HG03064 (cell line): Measurements from ENCODE around the gene FSD1L.
"Not testable (repeated sequence)": the region's sequence is repeated elsewhere in the genome, so short reads cannot be mapped to it uniquely, and the experiment has no call there.

Source experiments
- ATAC-seq: cut with Tn5 transposase; IDR thresholded peaks from one replicate; pipeline ENCODE4 v1.9.1; 2021; ENCODE audit warnings: low read depth; ENCODE audit not compliant: unreplicated experiment

Gene FSD1L

DNA sequence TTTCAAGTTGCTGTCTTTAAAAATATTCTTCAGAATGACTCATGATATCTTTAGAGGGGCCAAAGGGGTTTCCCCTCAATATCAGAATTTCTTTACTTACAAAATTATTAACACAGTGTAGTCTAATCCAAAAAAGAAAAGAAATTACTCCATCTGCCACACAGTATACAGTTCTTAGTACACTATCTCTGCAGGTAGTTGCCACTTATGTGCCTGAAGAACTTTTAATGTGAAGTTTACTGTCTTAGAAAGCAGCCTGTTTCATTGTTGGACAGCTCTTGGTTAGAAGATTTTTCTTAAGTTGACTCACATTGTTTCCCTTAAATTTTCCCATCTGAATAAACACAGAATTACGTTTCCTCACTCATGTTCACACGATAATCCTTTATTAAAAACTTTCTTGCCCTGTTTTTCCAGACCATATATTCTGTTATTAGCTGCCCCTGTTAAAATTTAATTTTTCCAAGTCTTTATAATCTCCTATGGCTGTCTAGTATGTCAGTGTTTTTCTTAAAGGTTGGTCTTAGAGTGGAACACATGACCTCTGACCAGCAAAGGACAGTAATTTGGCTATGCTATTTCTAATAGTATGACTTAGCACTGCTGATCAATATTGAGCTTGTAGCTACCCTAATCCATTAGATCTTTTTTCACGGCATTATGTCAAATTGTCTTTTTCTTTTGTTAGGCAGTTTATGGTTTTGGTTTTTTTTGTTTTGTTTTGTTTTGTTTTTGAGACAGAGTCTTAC lies 88.3 kb downstream of the FSD1L start:
- peak; percentile 52 for ATAC-seq

DNA sequence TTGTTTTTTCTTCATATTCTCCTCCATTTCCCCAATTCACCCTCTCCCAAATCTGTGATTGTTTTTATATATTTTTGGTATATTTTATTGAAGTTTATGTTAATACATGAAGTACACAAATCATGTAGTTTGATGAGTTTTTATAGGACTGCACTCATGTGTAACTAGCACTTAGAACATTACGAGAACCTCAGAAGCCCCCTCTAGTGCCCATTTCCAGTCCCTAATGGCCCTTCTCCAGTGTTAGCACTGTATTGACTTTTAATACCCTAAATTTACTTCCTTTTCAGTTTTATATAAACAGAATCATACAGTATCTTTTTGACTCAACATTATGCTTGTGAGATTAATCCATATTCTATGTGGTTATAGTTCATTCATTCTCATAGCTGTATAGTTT lies 91.6 kb downstream of the FSD1L start:
- ATAC-seq, result no peak

DNA sequence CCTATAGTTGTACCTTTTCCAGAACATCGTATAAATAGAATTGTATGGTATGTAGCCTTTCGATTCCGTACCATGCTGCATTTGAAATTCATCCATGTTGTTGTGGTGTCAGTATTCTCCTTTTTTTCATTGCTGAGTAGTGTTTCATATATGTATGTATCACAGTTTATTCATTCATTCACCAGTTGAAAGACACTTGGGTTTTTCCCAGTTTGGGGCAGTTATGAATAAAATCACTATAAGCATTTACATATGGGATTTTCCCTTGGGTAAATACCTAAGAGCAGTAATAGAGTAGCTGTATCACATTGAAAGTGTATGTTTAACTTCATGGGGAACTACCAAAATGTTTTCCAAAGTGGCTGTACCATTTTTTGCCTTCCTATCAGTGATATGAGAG lies 94.0 kb downstream of the FSD1L start:
- ATAC-seq, result peak; percentile 84

DNA sequence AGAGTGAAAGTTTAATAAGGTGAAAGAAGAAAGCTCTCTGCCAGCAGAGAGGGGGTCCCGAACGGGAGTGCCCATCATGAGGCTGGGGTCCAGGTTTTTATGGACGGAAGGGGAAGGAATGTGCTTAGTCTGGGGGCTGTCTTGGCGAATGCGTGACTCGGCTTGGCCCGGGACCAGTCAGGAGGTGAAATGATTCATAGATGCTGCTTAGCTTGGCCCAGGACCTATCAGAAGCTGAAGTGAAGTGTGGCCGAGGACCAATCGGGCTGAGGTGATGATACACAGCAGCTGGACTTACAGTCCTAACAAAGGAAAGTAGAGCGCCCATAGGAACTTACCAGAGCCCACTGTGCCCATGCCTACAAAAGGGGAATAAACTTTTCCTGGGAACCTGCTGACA lies 106.2 kb downstream of the FSD1L start:
- ATAC-seq, result no peak

DNA sequence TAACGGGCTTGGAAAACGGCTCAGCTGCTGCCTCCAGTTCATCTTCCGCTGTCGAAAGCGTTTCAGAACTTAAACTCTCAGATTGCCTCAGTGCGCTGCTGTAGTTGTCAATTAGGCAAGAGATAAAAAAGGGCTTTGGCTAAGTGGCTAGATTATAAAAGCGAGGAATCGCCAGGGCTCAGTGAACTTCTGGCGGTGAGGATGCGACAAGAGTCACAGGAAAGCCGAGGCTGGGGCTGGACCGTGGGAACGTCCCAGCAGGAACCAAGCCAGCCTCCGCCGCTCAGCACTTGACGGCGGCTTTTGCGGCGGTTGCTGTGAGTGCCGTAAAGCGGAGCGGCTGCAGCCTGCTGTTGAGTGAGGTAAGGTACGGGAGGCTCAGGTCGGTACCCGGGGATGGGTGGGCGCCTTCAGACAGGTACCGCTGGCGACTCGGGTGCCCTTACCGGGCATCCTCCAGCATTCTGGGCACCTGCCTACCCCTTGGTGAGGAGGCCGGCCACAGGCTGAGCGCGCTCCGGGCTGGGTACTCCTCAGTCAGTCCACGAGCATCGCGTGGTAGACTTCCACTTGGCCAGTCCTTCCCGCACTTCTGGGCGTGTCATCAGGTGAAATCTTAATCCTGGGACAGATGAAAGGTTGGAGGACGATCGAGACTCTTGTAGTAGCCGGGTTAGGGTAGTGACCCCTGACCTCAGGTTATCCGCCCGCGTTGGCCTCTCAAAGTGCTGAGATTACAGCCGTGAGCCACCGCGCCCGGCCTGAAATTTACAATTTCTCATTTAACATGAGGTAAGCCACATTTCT lies 110.2 kb downstream of the FSD1L start, which contains the start of gene FKTN:
Gene FKTN (plus strand): TSS at position 328 of the 807 bp plus-strand sequence. CDS start 16,902 bp downstream, outside the sequence.
- ATAC-seq, result peak; percentile 97

DNA sequence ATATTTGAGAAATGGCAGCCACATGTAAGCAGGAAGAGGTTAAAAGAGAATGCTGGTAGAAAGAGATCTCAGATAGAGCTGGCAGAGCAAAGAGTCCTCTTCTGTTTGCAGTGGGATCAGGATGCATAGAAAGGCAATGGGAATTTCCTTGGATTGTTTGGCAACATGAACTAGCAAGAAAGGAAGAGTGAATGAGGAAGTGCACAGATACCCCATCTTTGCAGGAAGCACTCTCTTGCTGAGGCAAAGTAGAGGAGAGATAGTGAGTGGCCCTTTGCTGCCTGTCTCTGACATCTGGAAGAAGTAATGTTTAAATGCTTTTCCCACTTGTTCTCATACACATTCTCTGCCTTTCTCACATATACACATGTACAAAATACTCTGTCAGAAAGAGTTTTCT lies 124.6 kb downstream of the FSD1L start:
- ATAC-seq, result no peak

DNA sequence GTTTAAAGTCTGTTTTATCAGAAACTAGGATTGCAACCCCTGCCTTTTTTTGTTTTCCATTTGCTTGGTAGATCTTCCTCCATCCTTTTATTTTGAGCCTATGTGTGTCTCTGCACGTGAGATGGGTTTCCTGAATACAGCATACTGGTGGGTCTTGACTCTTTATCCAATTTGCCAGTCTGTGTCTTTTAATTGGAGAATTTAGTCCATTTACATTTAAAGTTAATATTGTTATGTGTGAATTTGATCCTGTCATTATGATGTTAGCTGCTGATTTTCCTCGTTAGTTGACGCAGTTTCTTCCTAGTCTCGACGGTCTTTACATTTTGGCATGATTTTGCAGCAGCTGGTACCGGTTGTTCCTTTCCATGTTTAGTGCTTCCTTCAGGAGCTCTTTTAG lies 132.1 kb downstream of the FSD1L start:
- ATAC-seq, result not testable (repeated sequence)

DNA sequence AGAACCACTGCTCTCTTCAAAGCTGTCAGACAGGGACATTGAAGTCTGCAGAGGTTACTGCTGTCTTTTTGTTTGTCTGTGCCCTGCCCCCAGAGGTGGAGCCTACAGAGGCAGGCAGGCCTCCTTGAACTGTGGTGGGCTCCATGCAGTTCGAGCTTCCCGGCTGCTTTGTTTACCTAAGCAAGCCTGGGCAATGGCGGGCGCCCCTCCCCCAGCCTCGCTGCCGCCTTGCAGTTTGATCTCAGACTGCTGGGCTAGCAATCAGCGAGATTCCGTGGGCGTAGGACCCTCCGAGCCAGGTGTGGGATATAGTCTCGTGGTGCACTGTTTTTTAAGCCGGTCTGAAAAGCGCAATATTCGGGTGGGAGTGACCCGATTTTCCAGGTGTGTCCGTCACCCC lies 133.7 kb downstream of the FSD1L start:
- not testable (repeated sequence) for ATAC-seq

DNA sequence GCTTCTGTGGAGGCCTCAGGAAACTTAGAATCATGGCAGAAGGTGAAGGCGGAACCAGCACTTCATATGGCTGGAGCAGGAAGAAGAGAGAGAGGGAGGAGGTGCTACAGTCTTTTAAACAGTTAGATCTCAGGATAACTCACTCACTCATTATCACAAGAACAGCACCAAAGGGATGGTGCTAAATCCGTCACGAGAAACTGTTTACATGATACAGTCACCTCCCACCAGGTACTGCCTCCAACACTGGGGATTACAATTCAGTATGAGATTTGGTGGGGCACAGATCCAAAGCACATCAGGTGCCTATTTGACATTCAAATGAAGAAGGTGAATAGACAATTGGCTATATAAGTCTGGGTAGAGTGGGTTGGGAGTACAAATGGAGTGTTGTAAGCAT lies 145.3 kb downstream of the FSD1L start:
- no peak for ATAC-seq
